ENCODE data around the gene MSI2. TPM values are rescaled to one million over a fixed set of nuclear protein-coding genes. Genes with fewer than 3 reads are reported as not detected.

MSI2 gene
- total RNA-seq, 4 donors from 2014 or later: 60.7 to 101 (median 70.9) TPM

DNA sequence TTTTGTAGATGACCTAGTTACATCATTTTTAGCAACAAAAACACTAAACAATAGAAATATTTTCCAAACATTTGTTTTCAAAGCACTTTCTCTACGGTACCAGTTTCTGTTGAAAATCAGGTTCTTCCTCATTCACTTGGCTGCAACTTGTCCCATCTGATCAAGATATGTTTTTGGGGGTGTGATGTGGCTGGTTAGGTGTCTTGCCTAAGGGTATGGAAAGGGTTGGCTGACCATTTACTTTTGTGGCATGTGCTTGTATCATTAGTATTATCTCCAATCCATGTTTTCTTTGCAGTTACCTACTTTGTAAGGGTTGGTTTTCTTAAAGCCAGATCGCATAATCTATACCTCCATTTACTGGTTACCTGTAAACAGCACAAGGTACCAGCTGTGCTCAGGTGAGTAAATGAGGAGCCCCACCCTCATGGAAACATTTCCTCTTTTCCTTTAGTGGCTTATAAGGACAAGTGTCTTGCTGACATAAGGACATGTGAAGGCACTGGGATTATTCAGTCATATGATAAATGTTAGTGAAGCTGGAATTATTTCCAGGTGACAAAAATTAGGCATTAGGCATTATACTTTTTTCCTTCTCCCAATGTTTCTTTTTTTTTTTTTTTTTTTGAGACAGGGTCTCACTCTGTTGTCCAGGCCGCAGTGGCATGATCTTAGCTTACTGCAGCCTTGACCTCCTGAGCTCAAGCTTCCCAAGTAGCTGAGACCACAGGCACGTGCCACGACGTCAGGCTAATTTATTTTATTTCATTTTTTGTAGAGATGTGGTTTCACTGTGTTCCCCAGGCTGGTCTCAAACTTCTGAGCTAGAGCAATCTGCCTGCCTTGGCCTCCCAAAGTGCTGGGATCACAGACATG, 326.8 kb downstream of the MSI2 start:
- Histone ChIP-seq H3K36me3 (no peaks in the 10 kb centered on the region), H3K27me3 (no peaks in the 10 kb centered on the region), H3K9me3 (no peaks in the 10 kb centered on the region), H3K4me3 (replicated peaks in 1 of 3) (no peak overlapping the region), H3K27ac (no peak overlapping the region), H3K4me1 (peaks cover 3 to 4% of the 10 kb centered on the region in 2 donors)
- 91% methylated on average over 6 of the region's 6 CpGs for WGBS, 2 donors
- intact Hi-C loops (cut with DNase I): no loop called here
- TF ChIP-seq POLR2A (IDR thresholded peaks at IDR 0.05): no peak
- TF ChIP-seq, protein P1, sequence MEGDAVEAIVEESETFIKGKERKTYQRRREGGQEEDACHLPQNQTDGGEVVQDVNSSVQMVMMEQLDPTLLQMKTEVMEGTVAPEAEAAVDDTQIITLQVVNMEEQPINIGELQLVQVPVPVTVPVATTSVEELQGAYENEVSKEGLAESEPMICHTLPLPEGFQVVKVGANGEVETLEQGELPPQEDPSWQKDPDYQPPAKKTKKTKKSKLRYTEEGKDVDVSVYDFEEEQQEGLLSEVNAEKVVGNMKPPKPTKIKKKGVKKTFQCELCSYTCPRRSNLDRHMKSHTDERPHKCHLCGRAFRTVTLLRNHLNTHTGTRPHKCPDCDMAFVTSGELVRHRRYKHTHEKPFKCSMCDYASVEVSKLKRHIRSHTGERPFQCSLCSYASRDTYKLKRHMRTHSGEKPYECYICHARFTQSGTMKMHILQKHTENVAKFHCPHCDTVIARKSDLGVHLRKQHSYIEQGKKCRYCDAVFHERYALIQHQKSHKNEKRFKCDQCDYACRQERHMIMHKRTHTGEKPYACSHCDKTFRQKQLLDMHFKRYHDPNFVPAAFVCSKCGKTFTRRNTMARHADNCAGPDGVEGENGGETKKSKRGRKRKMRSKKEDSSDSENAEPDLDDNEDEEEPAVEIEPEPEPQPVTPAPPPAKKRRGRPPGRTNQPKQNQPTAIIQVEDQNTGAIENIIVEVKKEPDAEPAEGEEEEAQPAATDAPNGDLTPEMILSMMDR (IDR thresholded peaks at IDR 0.05): no peak
- no peak for DNase-seq

DNA sequence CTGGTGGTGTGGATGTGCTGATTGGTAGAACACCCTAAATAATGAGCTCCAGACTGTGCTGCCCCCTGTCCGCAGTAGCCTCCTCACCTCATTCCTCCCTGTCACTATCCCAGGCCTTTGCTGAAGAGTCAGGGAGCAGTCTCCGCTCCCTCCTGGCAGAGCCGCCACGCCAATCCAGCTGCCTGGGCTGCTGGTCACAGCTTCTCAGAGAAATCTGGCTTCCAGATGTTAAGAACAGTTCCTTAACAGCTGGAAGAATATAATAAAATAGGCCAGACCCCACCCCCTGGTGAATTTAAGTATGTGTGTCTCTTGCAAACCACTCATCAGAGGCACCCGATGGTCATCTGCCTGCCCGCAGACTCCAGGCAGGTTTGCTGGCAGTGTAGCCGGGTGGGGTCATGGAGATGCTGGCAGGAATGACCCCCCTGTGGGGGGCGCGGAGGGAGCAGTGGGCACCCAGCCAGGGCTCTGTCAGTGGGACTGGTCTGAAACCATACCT, 327.8 kb downstream of the MSI2 start:
- intact Hi-C loops (cut with DNase I): no loop called here
- Histone ChIP-seq H3K4me3 (replicated peaks in 1 of 3) (no peak overlapping the region), H3K27me3 (no peaks in the 10 kb centered on the region), H3K4me1 (no peaks in the 10 kb centered on the region), H3K9me3 (no peaks in the 10 kb centered on the region), H3K27ac (no peak overlapping the region), H3K36me3 (no peaks in the 10 kb centered on the region)
- no peak for TF ChIP-seq POLR2A (IDR thresholded peaks at IDR 0.05)
- TF ChIP-seq, protein P1 (IDR thresholded peaks at IDR 0.05): no peak
- no peak for DNase-seq
- 90 to 100% methylated on average over 5 to 9 of the region's 9 CpGs for WGBS, 2 donors

DNA sequence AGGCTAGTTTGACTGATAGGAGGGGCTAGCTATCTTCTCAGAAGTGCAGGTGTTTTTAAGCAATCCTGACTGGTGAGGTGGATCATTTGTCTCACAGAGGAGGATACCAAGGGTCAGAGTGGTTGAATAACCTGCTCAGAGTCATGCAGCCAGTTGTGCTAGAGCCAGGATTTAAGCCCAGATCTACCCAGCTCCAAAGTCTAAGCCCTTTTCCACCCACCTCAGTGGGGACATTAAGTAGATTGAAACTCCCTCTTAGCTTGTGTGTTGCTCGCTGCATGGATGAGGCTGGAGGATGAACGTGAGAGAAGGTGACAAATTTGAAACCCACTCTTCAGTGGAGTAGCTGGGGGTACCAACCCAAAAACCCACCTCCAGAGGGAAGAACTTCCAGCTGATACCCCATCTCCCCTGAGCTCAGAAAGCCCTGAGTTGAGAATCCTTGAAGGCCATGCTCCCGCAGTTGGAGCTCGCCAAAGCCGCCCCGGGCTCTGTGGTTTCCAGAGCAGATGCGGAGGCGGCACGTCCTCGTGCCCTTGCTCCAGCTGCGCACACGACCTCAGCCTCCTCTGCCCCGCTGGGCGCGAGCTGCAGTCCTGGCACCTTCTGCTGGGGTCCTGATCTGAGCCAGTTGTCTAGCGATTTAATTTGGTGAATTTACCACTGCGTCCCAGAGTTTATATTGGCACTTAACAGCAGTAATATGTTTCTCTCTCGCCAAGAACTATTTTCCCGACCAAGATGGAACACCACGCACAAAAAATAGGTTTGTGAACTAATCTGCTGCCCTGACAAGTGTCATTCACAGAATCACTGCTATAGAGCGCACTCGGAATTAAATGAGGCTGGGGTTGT, 329.2 kb downstream of the MSI2 start:
- Histone ChIP-seq H3K4me1 (peaks cover 0 to 4% of the 10 kb centered on the region in 2 donors), H3K4me3 (replicated peaks in 1 of 3) (no peak overlapping the region)

DNA sequence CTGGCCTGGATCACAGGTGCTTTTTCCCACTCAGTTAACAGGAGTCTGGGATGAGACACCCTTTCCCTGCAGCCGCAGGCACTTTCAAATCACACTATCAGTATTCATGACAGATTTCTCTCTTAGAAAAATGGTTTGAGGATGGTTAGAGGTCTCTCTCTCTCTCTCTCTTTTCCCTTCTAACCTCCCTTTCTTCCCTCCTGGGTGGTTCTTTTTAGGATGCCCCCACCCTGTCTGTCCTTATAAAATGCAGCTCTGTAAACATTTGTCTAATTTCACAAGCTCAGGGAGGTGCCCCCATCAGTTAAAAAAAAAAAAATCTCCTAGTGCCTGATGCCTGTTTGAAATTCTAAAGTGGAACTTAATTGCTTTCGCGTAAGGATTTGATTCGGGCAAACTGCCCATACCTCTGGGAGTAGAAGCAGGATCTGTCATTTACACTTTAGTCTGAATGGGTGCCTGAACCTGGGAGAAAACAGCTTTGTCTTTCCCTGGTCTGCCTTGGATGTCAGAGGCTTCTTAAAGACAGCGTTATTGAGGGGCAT, 329.9 kb downstream of the MSI2 start:
- intact Hi-C loops (cut with DNase I): no loop called here
- WGBS, 2 donors: 71 to 75% methylated on average over 5 of the region's 5 CpGs
- TF ChIP-seq, protein P1 (IDR thresholded peaks at IDR 0.05): no peak
- no peak for TF ChIP-seq POLR2A (IDR thresholded peaks at IDR 0.05)
- Histone ChIP-seq H3K27me3 (no peaks in the 10 kb centered on the region), H3K4me3 (replicated peaks in 1 of 3) (no peak overlapping the region), H3K36me3 (no peaks in the 10 kb centered on the region), H3K4me1 (peaks cover 0 to 4% of the 10 kb centered on the region in 2 donors), H3K27ac (no peak overlapping the region), H3K9me3 (no peaks in the 10 kb centered on the region)
- DNase-seq: no peak

More for the DNA sequence above, 329.2 kb downstream of the MSI2 start:
- Histone ChIP-seq H3K36me3 (no peaks in the 10 kb centered on the region), H3K9me3 (no peaks in the 10 kb centered on the region), H3K27ac (no peak overlapping the region), H3K27me3 (no peaks in the 10 kb centered on the region)
- DNase-seq: no peak
- 88 to 94% methylated on average over 21 to 22 of the region's 22 CpGs for WGBS, 2 donors
- no peak for TF ChIP-seq POLR2A (IDR thresholded peaks at IDR 0.05)
- TF ChIP-seq, protein P1 (IDR thresholded peaks at IDR 0.05): no peak
- intact Hi-C loops (cut with DNase I): no loop called here

Data from thyroid gland (tissue), 4 donors.